HepG2 (cell line): ENCODE measurements around the gene PRKAG1. TPM values are rescaled to one million over a fixed set of nuclear protein-coding genes. Genes with fewer than 3 reads are reported as not detected.
A peak's percentile ranks its signal among the peaks of the same experiment; 100 is the strongest.

Experiments
- GABPA ChIP-seq, 2 experiments: IDR thresholded peaks; 2 replicates each; pipeline ENCODE4 v1.6.1; 2011 to 2016; ENCODE audit warnings: low read depth in 2 of 2, low read length in 1 of 2, missing biosample characterization in 1 of 2, missing genetic modification characterization in 1 of 2
- HMGXB3 ChIP-seq: sonication (generic); formaldehyde crosslinking; IDR thresholded peaks from 2 replicates; pipeline ENCODE4 v1.4.0; 2020; ENCODE audit warnings: missing genetic modification reagents, borderline replicate concordance
- HOXA5 ChIP-seq: sonication (generic); formaldehyde crosslinking; IDR thresholded peaks from 2 replicates; pipeline ENCODE4 v1.4.0; 2020; ENCODE audit warnings: missing genetic modification reagents
- IKZF4 ChIP-seq: sonication (generic); formaldehyde crosslinking; IDR thresholded peaks from 2 replicates; pipeline ENCODE4 v1.5.1; 2020; ENCODE audit warnings: borderline replicate concordance, mild to moderate bottlenecking, low read depth, missing genetic modification reagents; ENCODE audit errors: not compliant biosample characterization
- KDM3A ChIP-seq: IDR thresholded peaks from 2 replicates; pipeline ENCODE4 v1.6.1; 2018; ENCODE audit warnings: low read depth, missing compliant biosample characterization
- KLF6 ChIP-seq: IDR thresholded peaks from 2 replicates; pipeline ENCODE4 v1.8.0; 2016; ENCODE audit warnings: missing biosample characterization, missing genetic modification reagents
- MBNL3 ChIP-seq: fragments of 250-450 bp; sonication (Bioruptor Pico); conservative IDR thresholded peaks from 2 replicates; pipeline ENCODE4 v1.8.0; 2022; ENCODE audit warnings: mild to moderate bottlenecking, inconsistent platforms
- PCBP1 ChIP-seq: fragments of 200-400 bp; formaldehyde crosslinking; IDR thresholded peaks from 2 replicates; pipeline ENCODE4 v1.6.1; 2017; ENCODE audit warnings: mild to moderate bottlenecking, low read depth, low read length, borderline replicate concordance
- RARG ChIP-seq: sonication (generic); formaldehyde crosslinking; IDR thresholded peaks from 2 replicates; pipeline ENCODE4 v1.4.0; 2020; ENCODE audit warnings: low read depth, mild to moderate bottlenecking, missing genetic modification reagents
- REL ChIP-seq: sonication (generic); formaldehyde crosslinking; conservative IDR thresholded peaks from 2 replicates; pipeline ENCODE4 v1.8.0; 2022; ENCODE audit warnings: mild to moderate bottlenecking, missing genetic modification reagents, moderate library complexity
- TCF7 ChIP-seq: sonication (generic); IDR thresholded peaks from 2 replicates; pipeline ENCODE4 v1.6.1; 2016; ENCODE audit warnings: antibody characterized with exemption, low read depth
- TGIF2 ChIP-seq: IDR thresholded peaks from 2 replicates; pipeline ENCODE4 v1.6.1; 2016; ENCODE audit warnings: control low read depth, missing compliant biosample characterization
- XRCC5 ChIP-seq: fragments of 200-400 bp; formaldehyde crosslinking; optimal IDR thresholded peaks from 2 replicates; pipeline ENCODE3; 2017; ENCODE audit warnings: mild to moderate bottlenecking, low read length
- ZNF256 ChIP-seq: sonication (generic); formaldehyde crosslinking; conservative IDR thresholded peaks from 2 replicates; pipeline ENCODE4 v1.4.0; 2020; ENCODE audit warnings: missing genetic modification reagents
- ZNF496 ChIP-seq: sonication (generic); formaldehyde crosslinking; IDR thresholded peaks from 2 replicates; pipeline ENCODE4 v1.8.1; 2023; ENCODE audit warnings: mild to moderate bottlenecking, moderate library complexity, missing genetic modification reagents; ENCODE audit not compliant: insufficient replicate concordance
- ZNF556 ChIP-seq: sonication (generic); formaldehyde crosslinking; IDR thresholded peaks from 2 replicates; pipeline ENCODE4 v1.4.0; 2020; ENCODE audit warnings: mild to moderate bottlenecking, missing genetic modification reagents, borderline replicate concordance
- ZSCAN22 ChIP-seq: sonication (generic); formaldehyde crosslinking; IDR thresholded peaks from 2 replicates; pipeline ENCODE4 v1.4.0; 2020; ENCODE audit warnings: mild to moderate bottlenecking, missing genetic modification reagents
- polyA plus RNA-seq, 8 experiments: library from polyadenylated mRNA; depleted of rRNA in 3 of 8; stranded (reverse) in 7 of 8; unstranded in 1 of 8; fragments of >200 nt; fragmentation: Illumina TruSeq in 4 of 8; extraction: Trizol in 4 of 8; gene quantifications; 2 replicates each; pipeline versions ENCODE4 v1.2.1 to v1.2.3, GENCODE V29; 2011 to 2016; ENCODE audit warnings: low read depth in 4 of 8, missing spikeins in 1 of 8, mixed read lengths in 1 of 8; ENCODE audit not compliant: insufficient read depth in 1 of 8
- total RNA-seq, 5 experiments: library from RNA; depleted of rRNA; stranded (reverse); fragments of >200 nt; fragmentation: Illumina TruSeq; extraction: Trizol; gene quantifications; 2 replicates each; pipeline ENCODE4 v1.2.3, GENCODE V29; 2016; ENCODE audit warnings: low read depth in 1 of 5
- TF ChIP-seq, protein P1 (sequence below): sonication (generic); formaldehyde crosslinking; IDR thresholded peaks from 2 replicates; pipeline ENCODE4 v1.4.0; 2020; ENCODE audit warnings: missing genetic modification reagents
- TF ChIP-seq, protein P2 (sequence below): sonication (generic); formaldehyde crosslinking; IDR thresholded peaks from 2 replicates; pipeline ENCODE4 v1.8.0; 2022; ENCODE audit warnings: low read depth, missing genetic modification reagents
- TF ChIP-seq, protein P3 (sequence below): sonication (generic); formaldehyde crosslinking; IDR thresholded peaks from 2 replicates; pipeline ENCODE4 v1.8.0; 2022; ENCODE audit warnings: missing genetic modification reagents, low read depth, mild to moderate bottlenecking, borderline replicate concordance
- TF ChIP-seq, protein P4 (sequence below): sonication (generic); formaldehyde crosslinking; IDR thresholded peaks from 2 replicates; pipeline ENCODE4 v1.5.0; 2020; ENCODE audit warnings: missing genetic modification reagents

Gene PRKAG1
- total and polyA plus RNA-seq, 2 of the 13 experiments (the other 11 are each of a cell fraction or from before 2014, with no cell fraction given) = 26.1 to 32.8 TPM

- TF ChIP-seq TCF7 (no peak), TGIF2 (no peak), IKZF4 (CRISPR knock-in tag) (peak; percentile 48), ZSCAN22 (no peak), PCBP1 (no peak), MBNL3 (CRISPR knock-in tag) (no peak), RARG (CRISPR knock-in tag) (no peak), HOXA5 (CRISPR knock-in tag) (no peak), ZNF256 (CRISPR knock-in tag) (no peak), ZNF556 (CRISPR knock-in tag) (no peak), REL (CRISPR knock-in tag) (no peak), HMGXB3 (CRISPR knock-in tag) (no peak), ZNF496 (CRISPR knock-in tag) (no peak), KLF6 (no peak), GABPA (IDR thresholded peaks at IDR 0.05; ENCODE audit: low read depth, low read length) (no peak), GABPA (CRISPR knock-in tag; IDR thresholded peaks at IDR 0.05; ENCODE audit: low read depth) (peak; percentile 26; the same call in 1 of the 2 replicates), KDM3A (CRISPR knock-in tag) (no peak), XRCC5 (no peak)
- TF ChIP-seq, protein P1, sequence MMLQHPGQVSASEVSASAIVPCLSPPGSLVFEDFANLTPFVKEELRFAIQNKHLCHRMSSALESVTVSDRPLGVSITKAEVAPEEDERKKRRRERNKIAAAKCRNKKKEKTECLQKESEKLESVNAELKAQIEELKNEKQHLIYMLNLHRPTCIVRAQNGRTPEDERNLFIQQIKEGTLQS = no peak
- TF ChIP-seq, protein P2, sequence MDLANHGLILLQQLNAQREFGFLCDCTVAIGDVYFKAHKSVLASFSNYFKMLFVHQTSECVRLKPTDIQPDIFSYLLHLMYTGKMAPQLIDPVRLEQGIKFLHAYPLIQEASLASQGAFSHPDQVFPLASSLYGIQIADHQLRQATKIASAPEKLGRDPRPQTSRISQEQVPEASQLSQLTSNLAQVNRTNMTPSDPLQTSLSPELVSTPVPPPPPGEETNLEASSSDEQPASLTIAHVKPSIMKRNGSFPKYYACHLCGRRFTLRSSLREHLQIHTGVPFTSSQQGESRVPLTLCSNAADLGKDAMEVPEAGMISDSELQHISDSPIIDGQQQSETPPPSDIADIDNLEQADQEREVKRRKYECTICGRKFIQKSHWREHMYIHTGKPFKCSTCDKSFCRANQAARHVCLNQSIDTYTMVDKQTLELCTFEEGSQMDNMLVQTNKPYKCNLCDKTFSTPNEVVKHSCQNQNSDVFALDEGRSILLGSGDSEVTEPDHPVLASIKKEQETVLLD (CRISPR knock-in tag) = no peak
- TF ChIP-seq, protein P3, sequence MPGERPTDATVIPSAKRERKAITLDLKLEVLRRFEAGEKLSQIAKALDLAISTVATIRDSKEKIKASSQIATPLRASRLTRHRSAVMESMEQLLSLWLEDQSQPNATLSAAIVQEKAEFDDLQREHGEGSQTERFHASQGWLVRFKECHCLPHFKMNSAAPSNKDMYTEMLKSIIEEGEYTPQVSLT = no peak
- TF ChIP-seq, protein P4, sequence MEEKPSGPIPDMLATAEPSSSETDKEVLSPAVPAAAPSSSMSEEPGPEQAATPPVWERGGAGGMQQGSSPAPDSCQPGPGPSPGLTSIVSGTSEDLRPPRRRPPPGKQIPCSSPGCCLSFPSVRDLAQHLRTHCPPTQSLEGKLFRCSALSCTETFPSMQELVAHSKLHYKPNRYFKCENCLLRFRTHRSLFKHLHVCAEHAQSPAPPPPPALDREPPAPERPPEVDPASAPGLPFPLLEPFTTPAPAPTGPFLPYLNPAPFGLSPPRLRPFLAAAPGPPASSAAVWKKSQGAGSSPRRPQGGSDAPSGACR (CRISPR knock-in tag) = no peak
Measured at GRCh38 chr12:48956279-48957140, 62.1 kb downstream of the PRKAG1 start (continued).
